Measurements from ENCODE around the gene CPNE9.

CPNE9 gene

GRCh38 chr3:9686050-9686550 lies 17.5 kb upstream of the CPNE9 start:
- DNase-seq (ENCODE audit: extremely low read depth in 1 of 2, low read depth in 1 of 2) = no peak

GRCh38 chr3:9686703-9687102 lies 16.9 kb upstream of the CPNE9 start:
- no peak for DNase-seq (ENCODE audit: extremely low read depth in 1 of 2, low read depth in 1 of 2)

- no peak for DNase-seq (ENCODE audit: extremely low read depth in 1 of 2, low read depth in 1 of 2)
These were observed 16.1 kb upstream of the CPNE9 start for GRCh38 chr3:9687514-9687913.

- no peak for DNase-seq (ENCODE audit: extremely low read depth in 1 of 2, low read depth in 1 of 2)
These were observed 14.7 kb upstream of the CPNE9 start for GRCh38 chr3:9688961-9689360.

- no peak for DNase-seq (ENCODE audit: extremely low read depth in 1 of 2, low read depth in 1 of 2)
These were observed 13.9 kb upstream of the CPNE9 start for GRCh38 chr3:9689757-9690156.

- DNase-seq (ENCODE audit: extremely low read depth in 1 of 2, low read depth in 1 of 2) = no peak
These were observed 12.9 kb upstream of the CPNE9 start for GRCh38 chr3:9690451-9691450.

GRCh38 chr3:9691636-9692035 lies 12.0 kb upstream of the CPNE9 start:
- no peak for DNase-seq (ENCODE audit: extremely low read depth in 1 of 2, low read depth in 1 of 2)

- DNase-seq (ENCODE audit: extremely low read depth in 1 of 2, low read depth in 1 of 2) = no peak
These were observed 11.2 kb upstream of the CPNE9 start for GRCh38 chr3:9692416-9692815.

GRCh38 chr3:9695345-9695744 lies 8.3 kb upstream of the CPNE9 start:
- DNase-seq (ENCODE audit: extremely low read depth in 1 of 2, low read depth in 1 of 2) = no peak

GRCh38 chr3:9695746-9696145 lies 7.9 kb upstream of the CPNE9 start:
- no peak for DNase-seq (ENCODE audit: extremely low read depth in 1 of 2, low read depth in 1 of 2)

GRCh38 chr3:9696480-9697220 lies 7.0 kb upstream of the CPNE9 start:
- DNase-seq (ENCODE audit: extremely low read depth in 1 of 2, low read depth in 1 of 2) = no peak

GRCh38 chr3:9697892-9698291 lies 5.7 kb upstream of the CPNE9 start:
- no peak for DNase-seq (ENCODE audit: extremely low read depth in 1 of 2, low read depth in 1 of 2)

- DNase-seq (ENCODE audit: extremely low read depth in 1 of 2, low read depth in 1 of 2) = no peak
These were observed 5.3 kb upstream of the CPNE9 start for GRCh38 chr3:9698293-9698692.

GRCh38 chr3:9700536-9700935 lies 3.1 kb upstream of the CPNE9 start:
- no peak for DNase-seq (ENCODE audit: extremely low read depth in 1 of 2, low read depth in 1 of 2)

- no peak for DNase-seq (ENCODE audit: extremely low read depth in 1 of 2, low read depth in 1 of 2)
These were observed 2.6 kb upstream of the CPNE9 start for GRCh38 chr3:9701006-9701405.

GRCh38 chr3:9701711-9702110 lies 1.9 kb upstream of the CPNE9 start:
- no peak for DNase-seq (ENCODE audit: extremely low read depth in 1 of 2, low read depth in 1 of 2)

GRCh38 chr3:9703240-9703639 lies 393 bp upstream of the CPNE9 start:
- no peak for DNase-seq (ENCODE audit: extremely low read depth in 1 of 2, low read depth in 1 of 2)

GRCh38 chr3:9704347-9705322 lies 1.0 kb downstream of the CPNE9 start:
- DNase-seq (ENCODE audit: extremely low read depth in 1 of 2, low read depth in 1 of 2) = no peak

GRCh38 chr3:9710174-9710739 lies 6.6 kb downstream of the CPNE9 start:
- DNase-seq (ENCODE audit: extremely low read depth in 1 of 2, low read depth in 1 of 2) = no peak

GRCh38 chr3:9712415-9712814 lies 8.8 kb downstream of the CPNE9 start:
- no peak for DNase-seq (ENCODE audit: extremely low read depth in 1 of 2, low read depth in 1 of 2)
